Measurements from ENCODE around the gene CATSPERE. TPM values are rescaled to one million over a fixed set of nuclear protein-coding genes. Genes with fewer than 3 reads are reported as not detected.

CATSPERE gene
- total and polyA plus RNA-seq, 11 donors: 0.07 to 1.2 (median 0.25) TPM

- Histone ChIP-seq H3K4me1 (peaks cover 0 to 46% (median 12%) of the 10 kb centered on the region in 12 donors), H3K4me3 (peak within 1 kb of the TSS; percentile 72 to 96 (median 92)), H3K27me3 (no peaks in the 10 kb centered on the region), H3K36me3 (peaks cover 0 to 9% (median 0%) of the 10 kb centered on the region in 9 donors), H3K9me3 (no peaks in the 10 kb centered on the region), H3K27ac (peak within 1 kb of the TSS; percentile 63 to 97 (median 94))
- 0% methylated on average over 9 to 45 of the region's 45 CpGs for WGBS, 4 donors
- peak in 1 of 4 donors; percentile 1 for ATAC-seq
- intact Hi-C loops (cut with DNase I): loop anchor here in 7 of 10 donors (2.0 to 10.0 kb wide), 9 partner anchors 201 to 1197 kb away; partner anchors contain the start of genes DESI2 (in 6 of the 7), CEP170 (in 2 of the 7), HNRNPU (in 2 of the 7) and SDCCAG8 (in 2 of the 7)
- no peak for TF ChIP-seq CTCF (IDR thresholded peaks at IDR 0.05)
- TF ChIP-seq POLR2A (IDR thresholded peaks at IDR 0.05): peak; percentile 28 to 70
- no peak for DNase-seq
These were observed 9.5 kb upstream of the CATSPERE start, which contains the start of gene ADSS2 for GRCh38 chr1:244451539-244451950. TSS of gene ADSS2 (minus strand) at chr1:244451909. CDS start at chr1:244451817, 92 bp downstream.

- Histone ChIP-seq H3K36me3 (peaks cover 0 to 9% (median 0%) of the 10 kb centered on the region in 9 donors), H3K4me1 (peaks cover 0 to 42% (median 12%) of the 10 kb centered on the region in 12 donors), H3K9me3 (no peaks in the 10 kb centered on the region), H3K27me3 (no peaks in the 10 kb centered on the region), H3K4me3 (peak overlapping the region; percentile 72 to 96 (median 92)), H3K27ac (peak overlapping the region; percentile 63 to 97 (median 94))
- WGBS, 4 donors: 5 to 13% (median 7%) methylated on average over 22 to 47 of the region's 47 CpGs
- intact Hi-C loops (cut with DNase I): loop anchor here in 7 of 10 donors (1.0 to 10.0 kb wide), 10 partner anchors 9 to 1197 kb away; partner anchors contain the start of genes DESI2 (in 6 of the 7), CEP170 (in 2 of the 7), HNRNPU (in 2 of the 7) and SDCCAG8 (in 2 of the 7)
- ATAC-seq (peak; percentile 97 to 99 (median 98)), DNase-seq (peak; percentile 99 to 100 (median 100))
- TF ChIP-seq POLR2A (IDR thresholded peaks at IDR 0.05) (no peak), CTCF (IDR thresholded peaks at IDR 0.05) (peak in 9 of 12 donors; percentile 29 to 62 (median 44))
These were observed 8.9 kb upstream of the CATSPERE start for GRCh38 chr1:244451951-244452795.

- Histone ChIP-seq H3K27ac (no peak overlapping the region), H3K4me1 (peaks cover 0 to 19% (median 12%) of the 10 kb centered on the region in 12 donors), H3K27me3 (no peaks in the 10 kb centered on the region), H3K4me3 (no peak overlapping the region), H3K36me3 (peaks cover 0 to 3% (median 0%) of the 10 kb centered on the region in 9 donors), H3K9me3 (no peaks in the 10 kb centered on the region)
- WGBS, 4 donors: 68 to 79% (median 77%) methylated on average over 6 of the region's 6 CpGs
- DNase-seq (no peak), ATAC-seq (no peak)
- intact Hi-C loops (cut with DNase I): loop anchor here in 7 of 10 donors (5.0 to 10.0 kb wide), 8 partner anchors 198 to 1200 kb away; partner anchors contain the start of genes DESI2 (in 5 of the 7), CEP170 (in 2 of the 7), HNRNPU (in 2 of the 7) and SDCCAG8 (in 2 of the 7)
- TF ChIP-seq CTCF (IDR thresholded peaks at IDR 0.05): no peak
- no peak for TF ChIP-seq POLR2A (IDR thresholded peaks at IDR 0.05)
These were observed 6.7 kb upstream of the CATSPERE start for GRCh38 chr1:244454412-244454811.

All from heart left ventricle (tissue), 16 donors.